Measurements from ENCODE around the gene RIMS1.

RIMS1 gene

GRCh38 chr6:72419966-72420365, 533.6 kb downstream of the RIMS1 start:
- no peaks in the 10 kb centered on the region for H3K36me3 ChIP-seq (replicated peaks; ENCODE audit: low read depth, low read length)
- H3K27ac ChIP-seq (ENCODE audit: low read length) = no peak overlapping the region
- no peak overlapping the region for H3K4me2 ChIP-seq (ENCODE audit: low read length)
- no peak overlapping the region for H3K4me3 ChIP-seq (ENCODE audit: low read length)
- no peak overlapping the region for H3K9ac ChIP-seq (ENCODE audit: low read length)
- no peaks in the 10 kb centered on the region for H4K20me1 ChIP-seq (ENCODE audit: insufficient read depth, low read length)
- peaks cover 10% of the 10 kb centered on the region for H3K4me1 ChIP-seq (ENCODE audit: low read length)
- peaks cover 17% of the 10 kb centered on the region for H3K27me3 ChIP-seq (ENCODE audit: low read depth, low read length)
- no peaks in the 10 kb centered on the region for H3K79me2 ChIP-seq (ENCODE audit: low read length)
- H2AFZ ChIP-seq (ENCODE audit: low read depth, low read length) = no peak overlapping the region
- no peaks in the 10 kb centered on the region for H3K9me3 ChIP-seq (ENCODE audit: insufficient read depth, low read length)
- TF ChIP-seq CTCF (IDR thresholded peaks at IDR 0.05; ENCODE audit: low read depth, low read length) = no peak
- no peak for TF ChIP-seq EZH2phosphoT487 (IDR thresholded peaks at IDR 0.05; ENCODE audit: low read depth)

GRCh38 chr6:72420409-72420808, 534.1 kb downstream of the RIMS1 start:
- Histone ChIP-seq H3K9ac (ENCODE audit: low read length) (no peak overlapping the region), H3K4me1 (ENCODE audit: low read length) (peaks cover 10% of the 10 kb centered on the region), H3K27me3 (ENCODE audit: low read depth, low read length) (peaks cover 13% of the 10 kb centered on the region; the same call in 1 of the 2 replicates), H3K9me3 (ENCODE audit: insufficient read depth, low read length) (no peaks in the 10 kb centered on the region), H2AFZ (ENCODE audit: low read depth, low read length) (no peak overlapping the region), H3K27ac (ENCODE audit: low read length) (no peak overlapping the region), H3K4me3 (ENCODE audit: low read length) (no peak overlapping the region), H3K79me2 (ENCODE audit: low read length) (no peaks in the 10 kb centered on the region), H3K36me3 (replicated peaks; ENCODE audit: low read depth, low read length) (no peaks in the 10 kb centered on the region), H4K20me1 (ENCODE audit: insufficient read depth, low read length) (no peaks in the 10 kb centered on the region), H3K4me2 (ENCODE audit: low read length) (no peak overlapping the region)
- TF ChIP-seq EZH2phosphoT487 (IDR thresholded peaks at IDR 0.05; ENCODE audit: low read depth) = no peak

GRCh38 chr6:72421387-72421786, 535.0 kb downstream of the RIMS1 start:
- Histone ChIP-seq H3K27me3 (ENCODE audit: low read depth, low read length) (peaks cover 6% of the 10 kb centered on the region; the same call in 1 of the 2 replicates), H3K4me2 (ENCODE audit: low read length) (no peak overlapping the region), H3K36me3 (replicated peaks; ENCODE audit: low read depth, low read length) (no peaks in the 10 kb centered on the region), H3K4me1 (ENCODE audit: low read length) (peaks cover 10% of the 10 kb centered on the region), H3K4me3 (ENCODE audit: low read length) (no peak overlapping the region), H2AFZ (ENCODE audit: low read depth, low read length) (no peak overlapping the region), H4K20me1 (ENCODE audit: insufficient read depth, low read length) (no peaks in the 10 kb centered on the region), H3K79me2 (ENCODE audit: low read length) (no peaks in the 10 kb centered on the region), H3K9ac (ENCODE audit: low read length) (no peak overlapping the region), H3K9me3 (ENCODE audit: insufficient read depth, low read length) (no peaks in the 10 kb centered on the region), H3K27ac (ENCODE audit: low read length) (no peak overlapping the region)
- no peak for TF ChIP-seq EZH2phosphoT487 (IDR thresholded peaks at IDR 0.05; ENCODE audit: low read depth)
- no peak for TF ChIP-seq CTCF (IDR thresholded peaks at IDR 0.05; ENCODE audit: low read depth, low read length)

GRCh38 chr6:72422171-72422570, 535.8 kb downstream of the RIMS1 start:
- no peaks in the 10 kb centered on the region for H3K36me3 ChIP-seq (replicated peaks; ENCODE audit: low read depth, low read length)
- H3K9me3 ChIP-seq (ENCODE audit: insufficient read depth, low read length) = no peaks in the 10 kb centered on the region
- H3K4me2 ChIP-seq (ENCODE audit: low read length) = no peak overlapping the region
- H3K4me1 ChIP-seq (ENCODE audit: low read length) = peaks cover 10% of the 10 kb centered on the region
- no peak overlapping the region for H3K4me3 ChIP-seq (ENCODE audit: low read length)
- H3K27me3 ChIP-seq (ENCODE audit: low read depth, low read length) = peaks cover 3% of the 10 kb centered on the region; the same call in 1 of the 2 replicates
- TF ChIP-seq EZH2phosphoT487 (IDR thresholded peaks at IDR 0.05; ENCODE audit: low read depth) = no peak
- no peak for TF ChIP-seq CTCF (IDR thresholded peaks at IDR 0.05; ENCODE audit: low read depth, low read length)
- no peaks in the 10 kb centered on the region for H3K79me2 ChIP-seq (ENCODE audit: low read length)
- no peaks in the 10 kb centered on the region for H4K20me1 ChIP-seq (ENCODE audit: insufficient read depth, low read length)
- no peak overlapping the region for H3K9ac ChIP-seq (ENCODE audit: low read length)
- H2AFZ ChIP-seq (ENCODE audit: low read depth, low read length) = no peak overlapping the region
- H3K27ac ChIP-seq (ENCODE audit: low read length) = no peak overlapping the region

Measured in OCI-LY3 (cell line).